Panc1 (cell line): ENCODE data around the gene NEK1.

Source experiments
- CTCF ChIP-seq: fragments of 450-650 bp; IDR thresholded peaks from 2 replicates; pipeline ENCODE4 v1.5.1; 2017; ENCODE audit warnings: mild to moderate bottlenecking
- POLR2AphosphoS5 ChIP-seq: IDR thresholded peaks from 2 replicates; pipeline ENCODE4 v1.6.1; 2012; ENCODE audit warnings: mild to moderate bottlenecking, low read depth, low read length, moderate library complexity
- REST ChIP-seq, 2 experiments: IDR thresholded peaks; 2 replicates each; pipeline ENCODE4 v1.6.1; 2011 to 2012; ENCODE audit warnings: low read depth in 2 of 2, control low read depth in 1 of 2, low read length in 1 of 2, mild to moderate bottlenecking in 1 of 2, moderate library complexity in 1 of 2; ENCODE audit not compliant: insufficient read depth in 1 of 2

GRCh38 chr4:169359961-169360360 is 252.4 kb downstream of the NEK1 start:
- TF ChIP-seq CTCF (no peak), REST (IDR thresholded peaks at IDR 0.05; ENCODE audit: insufficient read depth in 1 of 2, low read depth in 2 of 2, low read length in 1 of 2) (no peak), POLR2AphosphoS5 (no peak)
